Left colon (tissue), 2 donors: Measurements from ENCODE around the gene RAE1. TPM values are rescaled to one million over a fixed set of nuclear protein-coding genes. Genes with fewer than 3 reads are reported as not detected.

Source experiments
- ATAC-seq: fragments of 200-7000 bp; cut with Tn5 transposase; one replicate; pipeline ENCODE4 v1.9.1; 2020; ENCODE audit warnings: mild to moderate bottlenecking, moderate library complexity
- DNase-seq, 2 donors: peaks; one replicate each; pipeline ENCODE4 v3.0.0-alpha.2; 2020
- intact Hi-C, 2 donors: fragments of 100-400 bp; cut with DNase I in 1 of 2; cut with micrococcal nuclease in 1 of 2; formaldehyde crosslinking; loops; one replicate each; pipeline versions ENCODE4 v1.11.2 to v1.14.0; 2022; cut with DNase I, micrococcal nuclease
- total RNA-seq, 2 donors: library from RNA; stranded (reverse); fragmentation: NEBNext Ultra II Directional; extraction: Animal tissue kit (Norgen Biotek cat#: 25700); gene quantifications; one replicate each; pipeline ENCODE4 v1.2.1, GENCODE V29; 2021
- donor health status: DM: no; HTN: no; CAD: no.
- donor health status: DM: yes; HTN: yes; CAD: no.

Gene RAE1
- total RNA-seq, 2 donors from 2014 or later = 16.0 to 17.2 TPM

GRCh38 chr20:57393321-57394120 lies 42.5 kb downstream of the RAE1 start:
- DNase-seq (peak in 1 of 2 donors; percentile 39), ATAC-seq (peak; percentile 16)
- intact Hi-C loops = no loop called here

DNA sequence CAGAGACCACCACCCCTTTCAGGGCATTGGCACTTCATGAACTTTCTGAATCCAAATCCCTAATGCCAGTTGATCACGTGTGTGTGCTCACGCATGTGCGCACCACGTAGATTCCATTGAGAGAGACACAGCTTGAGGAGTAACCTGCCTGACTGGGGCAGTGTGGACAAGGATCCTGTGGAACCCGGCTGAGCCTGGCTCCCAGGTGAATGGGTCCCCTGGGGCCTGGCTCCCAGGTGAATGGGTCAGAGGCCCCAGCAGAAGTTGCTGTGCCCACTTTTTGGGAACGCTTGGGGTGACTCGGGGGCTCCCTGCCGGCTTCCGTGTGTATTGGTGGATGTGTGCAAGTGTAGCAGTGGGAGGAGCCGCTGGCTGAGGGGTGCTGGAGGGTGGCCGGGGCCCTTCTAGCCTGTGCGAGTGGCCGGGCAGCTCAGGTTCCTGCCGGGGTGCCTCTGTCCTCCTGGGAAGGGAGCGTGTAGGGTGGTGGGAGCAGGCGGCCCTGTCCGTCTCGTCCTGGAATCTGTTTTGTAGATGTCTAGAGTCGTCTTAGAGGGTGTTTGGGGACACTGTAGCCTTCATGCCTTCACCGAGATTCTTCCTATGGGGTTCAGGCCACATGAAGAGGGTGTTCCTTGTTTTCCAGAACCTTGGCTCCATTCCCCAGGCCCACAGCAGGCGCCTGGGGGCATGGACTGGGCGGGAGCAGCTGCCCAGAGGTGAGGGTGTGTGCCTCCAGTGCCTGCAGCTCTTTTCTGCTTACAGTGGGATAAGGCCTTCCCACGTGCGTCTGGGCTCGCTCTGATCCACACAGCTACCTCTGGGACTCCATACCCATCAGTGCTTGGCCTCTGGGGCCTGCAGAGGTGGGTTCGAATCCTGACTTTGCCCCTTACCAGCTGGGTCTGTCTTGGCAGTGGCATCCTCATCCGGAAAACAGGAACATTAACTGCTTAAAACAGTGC lies 43.3 kb downstream of the RAE1 start:
- no peak for ATAC-seq
- intact Hi-C loops = no loop called here
- no peak for DNase-seq

GRCh38 chr20:57395111-57395966 lies 44.3 kb downstream of the RAE1 start:
- ATAC-seq = no peak
- peak; percentile 15 to 66 for DNase-seq
- intact Hi-C loops = no loop called here

GRCh38 chr20:57396212-57396983 lies 45.3 kb downstream of the RAE1 start:
- ATAC-seq (no peak), DNase-seq (no peak)
- intact Hi-C loops = no loop called here

- ATAC-seq (no peak), DNase-seq (no peak)
- intact Hi-C loops = no loop called here
Measured at GRCh38 chr20:57396984-57397692, 46.1 kb downstream of the RAE1 start.

- peak in 1 of 2 donors; percentile 53 for DNase-seq
- no peak for ATAC-seq
Measured at GRCh38 chr20:57397693-57398108, 46.6 kb downstream of the RAE1 start.

GRCh38 chr20:57398231-57398821 lies 47.3 kb downstream of the RAE1 start:
- ATAC-seq (peak; percentile 68), DNase-seq (peak; percentile 82 to 88)
- intact Hi-C loops = no loop called here

More at GRCh38 chr20:57397693-57398108, 46.6 kb downstream of the RAE1 start:
- intact Hi-C loops = no loop called here

DNA sequence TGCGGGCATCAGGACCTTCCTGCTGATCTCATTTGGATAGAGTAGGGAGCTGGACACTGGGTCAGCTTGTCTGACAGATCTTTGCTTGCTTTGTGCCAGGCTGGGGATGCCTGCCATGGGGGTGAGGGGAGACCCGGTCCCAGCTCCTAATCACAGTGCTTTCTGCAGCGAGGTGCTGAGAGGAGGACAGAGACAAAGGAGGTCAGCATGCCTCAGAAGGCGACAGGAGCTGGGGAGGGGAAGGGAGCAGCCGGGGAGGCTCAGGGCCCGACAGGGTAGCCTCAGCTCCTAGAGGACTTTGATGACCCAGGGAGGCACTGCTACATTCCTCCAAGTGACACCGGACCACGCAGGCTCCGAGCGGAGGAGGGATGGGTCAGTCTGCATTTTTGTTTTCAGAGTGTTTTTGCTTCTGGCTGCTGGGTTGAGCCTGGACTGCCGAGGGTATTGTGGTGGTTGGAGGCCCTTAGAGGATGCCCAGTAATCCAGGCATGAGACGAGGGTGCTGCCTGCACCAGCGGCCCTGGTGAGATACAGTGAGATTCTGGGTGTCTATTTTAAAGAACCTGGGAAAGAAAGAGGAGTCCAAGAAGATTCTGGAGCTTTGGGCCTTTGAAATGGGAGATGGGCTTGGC lies 48.0 kb downstream of the RAE1 start:
- intact Hi-C loops = no loop called here
- no peak for ATAC-seq
- no peak for DNase-seq

GRCh38 chr20:57399587-57400155 lies 48.6 kb downstream of the RAE1 start:
- intact Hi-C loops = no loop called here
- ATAC-seq (no peak), DNase-seq (peak in 1 of 2 donors; percentile 43)

GRCh38 chr20:57400231-57400701 lies 49.2 kb downstream of the RAE1 start:
- no peak for ATAC-seq
- no peak for DNase-seq
- intact Hi-C loops = no loop called here

- ATAC-seq = no peak
- intact Hi-C loops = no loop called here
- DNase-seq = no peak
Measured at GRCh38 chr20:57400821-57401564, 49.9 kb downstream of the RAE1 start.

GRCh38 chr20:57401565-57401918 lies 50.5 kb downstream of the RAE1 start:
- intact Hi-C loops = no loop called here
- ATAC-seq (no peak), DNase-seq (no peak)

- intact Hi-C loops = no loop called here
- ATAC-seq (no peak), DNase-seq (no peak)
Measured at GRCh38 chr20:57402206-57403125, 51.4 kb downstream of the RAE1 start.

- DNase-seq (no peak), ATAC-seq (no peak)
- intact Hi-C loops = no loop called here
Measured at GRCh38 chr20:57403216-57403615, 52.2 kb downstream of the RAE1 start.

DNA sequence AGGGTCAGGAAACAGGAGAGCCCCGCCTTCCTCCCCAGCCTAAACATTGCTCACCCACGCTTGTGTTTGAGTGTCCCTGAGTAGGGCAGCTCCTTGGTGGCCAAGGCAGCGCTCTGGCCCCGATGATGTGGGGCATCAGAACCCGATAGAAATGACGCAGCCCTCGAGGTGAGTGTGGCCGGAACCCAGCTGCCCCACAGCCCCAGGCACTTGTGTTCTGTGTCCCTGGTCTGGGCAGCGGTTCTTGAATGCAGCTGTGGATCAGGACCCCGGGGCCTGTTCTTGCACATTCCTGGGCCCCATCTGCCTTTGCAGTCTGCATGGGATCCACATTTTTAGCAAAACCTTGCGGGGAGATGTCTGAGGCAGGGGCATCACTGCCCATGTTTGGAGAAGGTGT lies 53.0 kb downstream of the RAE1 start:
- ATAC-seq (no peak), DNase-seq (no peak)

More for the DNA sequence above, 53.0 kb downstream of the RAE1 start:
- intact Hi-C loops = no loop called here
